CD4-positive, alpha-beta T cell treated with Interleukin-21 for 1 hour (primary cell): Measurements from ENCODE around the gene PEPD.

ENCODE experiments used
- DNase-seq: peaks from one replicate; pipeline ENCODE4 v3.0.0-alpha.2; 2020

The PEPD gene

GRCh38 chr19:33510462-33511194, 11.0 kb downstream of the PEPD start:
- DNase-seq, result no peak

GRCh38 chr19:33509774-33510173, 11.8 kb downstream of the PEPD start:
- no peak for DNase-seq

- DNase-seq, result no peak
Observed at GRCh38 chr19:33508941-33509614, 12.5 kb downstream of the PEPD start.

GRCh38 chr19:33508431-33508830, 13.2 kb downstream of the PEPD start:
- no peak for DNase-seq

DNA sequence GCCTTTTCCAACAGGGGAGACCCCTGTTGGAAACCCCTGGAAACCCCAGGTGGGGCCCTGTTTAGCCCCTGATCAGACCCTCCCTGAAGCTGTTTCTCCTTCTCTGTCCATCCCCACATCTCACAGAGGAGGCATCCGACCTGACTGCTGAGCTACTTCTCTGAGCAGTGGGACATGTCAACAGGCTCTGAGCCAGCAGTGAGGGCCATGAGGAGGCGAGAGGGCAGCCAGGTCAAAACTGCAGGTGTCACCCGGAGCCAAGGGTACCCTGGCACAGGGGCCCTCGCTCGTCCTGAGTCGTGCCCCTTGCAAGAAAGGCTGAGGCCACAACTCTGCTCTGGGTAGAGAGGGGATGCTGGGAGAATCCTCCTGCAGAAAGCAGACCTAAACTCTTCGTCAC, 13.6 kb downstream of the PEPD start:
- no peak for DNase-seq

DNA sequence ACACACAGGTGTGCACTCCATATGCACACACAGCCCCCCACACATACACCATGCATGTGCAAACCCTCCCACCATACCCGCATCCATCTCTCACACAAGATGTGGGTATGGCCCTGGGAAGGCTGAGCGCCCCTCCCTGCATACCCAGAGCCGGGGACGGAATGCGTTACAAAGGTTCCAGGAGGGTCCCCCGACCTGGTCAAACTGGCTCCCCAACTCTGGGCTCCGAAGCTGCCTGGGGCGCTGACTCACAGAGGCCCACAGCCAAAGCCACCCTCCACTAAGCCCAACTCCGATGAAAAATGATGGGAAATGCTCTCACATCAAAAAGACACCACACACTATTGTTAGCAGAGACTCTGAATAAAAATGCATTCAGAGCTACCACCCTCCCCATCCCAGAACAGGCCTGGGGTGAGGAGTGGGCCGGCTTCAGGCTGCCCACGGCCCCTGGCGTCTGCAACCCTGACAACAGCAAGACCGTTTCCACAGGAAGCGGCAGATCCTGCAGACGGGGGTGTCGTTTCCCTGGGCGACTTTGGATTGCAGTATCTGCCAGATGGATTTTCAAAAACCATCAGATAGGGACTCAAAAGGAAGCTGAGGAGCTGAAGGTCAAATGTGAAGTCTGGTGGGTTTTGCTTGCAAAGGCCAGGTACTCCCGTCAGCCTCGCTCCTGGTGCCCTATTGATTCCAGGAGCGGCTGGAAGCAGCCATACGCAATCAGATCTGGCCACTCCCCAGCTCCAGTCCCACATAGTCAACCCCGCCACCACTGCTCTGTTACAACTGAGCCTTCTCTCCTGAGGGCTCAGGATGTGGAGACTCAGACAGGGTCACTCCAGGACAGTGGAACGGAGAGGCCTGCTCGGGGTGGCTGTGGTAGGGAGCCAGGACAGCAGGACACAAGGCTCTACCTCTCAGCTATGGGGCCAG, 14.3 kb downstream of the PEPD start:
- no peak for DNase-seq

GRCh38 chr19:33506498-33506897, 15.1 kb downstream of the PEPD start:
- no peak for DNase-seq

DNA sequence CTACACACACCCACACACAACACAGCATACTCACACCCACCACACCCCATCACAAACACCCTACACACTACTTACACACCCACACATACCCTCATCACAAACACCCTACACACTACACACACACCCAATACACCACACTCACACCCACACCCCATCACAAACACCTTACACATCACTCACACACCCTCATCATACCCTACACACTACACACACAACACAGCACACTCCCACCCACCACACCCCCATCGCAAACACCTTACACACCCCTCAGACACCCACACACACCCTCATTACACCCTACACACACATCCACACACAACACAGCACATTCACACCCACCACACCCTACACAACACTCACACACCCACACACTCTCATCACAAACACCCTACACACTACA, 15.8 kb downstream of the PEPD start:
- no peak for DNase-seq

DNA sequence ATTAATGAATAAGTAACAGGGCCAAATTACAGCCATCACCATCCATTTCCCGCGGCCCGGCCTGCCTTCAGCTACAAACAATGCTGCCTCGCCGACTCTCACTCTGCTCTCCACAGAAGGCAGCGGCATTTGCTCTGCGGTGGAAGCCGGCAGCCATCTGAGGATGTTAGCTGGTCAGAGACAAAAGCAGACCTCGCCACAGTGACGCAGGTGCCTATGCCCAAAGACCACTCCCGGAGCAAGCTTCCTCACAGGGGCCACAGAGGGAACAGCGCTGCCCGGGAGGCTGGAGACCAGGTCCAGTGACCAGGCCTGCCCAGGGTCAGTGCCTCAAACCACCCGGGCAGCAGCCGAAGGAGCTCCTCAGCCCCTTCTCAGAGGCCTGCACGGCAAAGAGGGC, 16.4 kb downstream of the PEPD start:
- DNase-seq, result no peak

- no peak for DNase-seq
Observed at GRCh38 chr19:33504058-33504444, 17.5 kb downstream of the PEPD start.

DNA sequence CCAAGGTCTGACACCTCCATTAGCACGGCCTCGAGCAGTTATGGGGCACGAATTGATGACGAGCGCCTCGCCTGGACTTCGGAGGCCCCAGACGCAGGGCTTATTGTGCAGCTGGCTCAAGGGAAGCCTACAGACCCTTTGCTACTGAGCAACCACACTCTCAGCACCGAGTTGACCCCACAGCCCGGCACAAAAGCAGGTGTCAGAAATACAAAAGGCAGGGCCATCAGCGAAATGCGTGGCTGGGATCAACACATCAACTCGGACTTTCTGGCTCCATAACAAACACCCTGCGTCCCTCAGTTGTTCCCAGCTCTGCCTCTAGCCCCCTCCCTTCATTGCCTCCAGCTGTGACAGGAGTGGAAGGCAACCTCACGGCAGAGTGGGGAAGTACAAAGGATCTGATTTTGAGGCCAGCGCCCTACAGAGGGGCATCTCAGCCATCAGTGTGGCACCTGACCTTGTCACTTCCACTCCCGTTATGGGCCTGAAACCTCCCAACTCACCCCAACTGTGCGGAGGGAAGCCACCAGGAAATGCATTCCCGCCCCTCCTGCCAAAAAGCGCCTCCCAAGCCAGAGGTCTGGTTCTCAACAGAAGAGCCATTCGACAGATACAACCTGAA, 18.0 kb downstream of the PEPD start:
- no peak for DNase-seq

DNA sequence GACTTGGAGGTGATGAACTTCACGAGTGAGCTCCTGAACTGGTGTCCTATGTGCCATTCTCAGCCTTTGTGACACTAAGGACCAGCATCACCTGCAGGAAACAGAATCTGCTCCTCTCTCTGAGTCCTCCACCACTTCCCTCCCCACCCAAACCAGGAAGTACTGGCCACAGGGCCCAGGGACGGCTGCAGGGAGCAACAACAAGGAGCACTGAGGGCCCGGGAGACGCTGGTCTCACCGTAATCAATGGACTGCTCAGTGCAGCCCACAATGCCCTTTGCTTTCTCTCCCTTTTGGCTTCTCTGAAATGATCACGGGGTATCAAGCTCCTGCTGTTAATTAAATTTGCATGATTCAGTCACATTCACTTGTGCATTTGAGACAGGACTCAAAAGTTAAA, 18.6 kb downstream of the PEPD start:
- no peak for DNase-seq

GRCh38 chr19:33502521-33502920, 19.1 kb downstream of the PEPD start:
- no peak for DNase-seq

- no peak for DNase-seq
Observed at GRCh38 chr19:33501693-33502356, 19.8 kb downstream of the PEPD start.

DNA sequence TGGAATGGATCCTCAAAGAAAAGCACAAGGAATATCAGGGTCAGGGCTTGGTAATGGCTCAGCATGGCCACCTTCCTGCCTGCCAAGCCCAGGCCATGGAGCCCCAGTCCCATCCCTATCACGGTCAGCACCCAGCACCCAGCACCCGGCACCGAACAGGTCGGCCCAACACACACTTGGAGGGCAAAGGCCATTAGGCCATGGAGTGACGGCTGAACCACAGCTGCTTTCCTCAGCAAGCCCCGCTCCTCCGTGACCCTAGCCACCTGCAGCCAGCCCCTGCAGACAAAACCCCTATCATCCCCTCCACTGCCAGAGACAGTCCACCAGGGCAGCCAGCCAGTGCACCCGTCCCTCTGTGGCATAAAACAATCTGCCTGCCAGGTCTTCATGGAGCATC, 20.6 kb downstream of the PEPD start:
- no peak for DNase-seq

GRCh38 chr19:33500586-33500985, 21.0 kb downstream of the PEPD start:
- no peak for DNase-seq

DNA sequence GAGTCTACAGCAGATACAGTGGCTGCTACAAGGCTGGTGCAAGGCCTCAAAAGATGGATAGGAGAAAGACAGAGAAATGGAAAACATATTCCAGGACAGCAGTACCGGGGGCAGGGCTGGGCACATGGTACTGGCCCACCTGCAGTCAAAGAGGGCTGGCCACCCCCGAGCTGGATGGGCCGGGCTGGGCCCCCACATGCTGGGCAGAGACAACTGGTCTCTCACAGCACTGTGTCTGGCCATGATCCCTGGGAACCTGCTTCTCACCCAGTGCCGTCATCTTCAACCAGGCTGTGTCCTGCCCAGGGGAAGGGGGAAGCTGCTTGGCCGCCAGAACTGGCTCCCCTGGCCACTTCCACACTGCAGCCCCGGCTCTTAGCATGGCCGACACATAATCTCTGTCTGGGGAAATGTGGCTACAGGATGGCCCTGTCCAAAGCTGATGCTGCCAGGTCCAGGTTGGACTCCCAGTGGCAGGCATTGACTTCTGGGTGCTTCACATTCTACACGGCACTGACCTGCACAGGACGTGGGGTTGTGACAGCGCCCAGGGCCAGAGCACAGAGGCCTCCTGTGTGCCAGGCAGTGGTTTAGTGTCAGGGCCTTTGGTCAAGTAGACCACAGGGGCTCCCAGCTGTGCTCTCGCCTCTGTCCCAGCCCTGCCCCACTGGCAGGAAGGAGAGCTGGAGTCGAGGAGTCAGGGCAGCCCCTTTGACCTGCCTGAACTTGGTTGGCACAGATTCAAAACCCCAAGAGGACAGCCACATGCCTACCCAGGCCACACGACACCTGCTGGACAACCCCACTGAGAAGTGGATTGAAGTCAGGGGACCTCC, 21.7 kb downstream of the PEPD start:
- DNase-seq, result no peak

DNA sequence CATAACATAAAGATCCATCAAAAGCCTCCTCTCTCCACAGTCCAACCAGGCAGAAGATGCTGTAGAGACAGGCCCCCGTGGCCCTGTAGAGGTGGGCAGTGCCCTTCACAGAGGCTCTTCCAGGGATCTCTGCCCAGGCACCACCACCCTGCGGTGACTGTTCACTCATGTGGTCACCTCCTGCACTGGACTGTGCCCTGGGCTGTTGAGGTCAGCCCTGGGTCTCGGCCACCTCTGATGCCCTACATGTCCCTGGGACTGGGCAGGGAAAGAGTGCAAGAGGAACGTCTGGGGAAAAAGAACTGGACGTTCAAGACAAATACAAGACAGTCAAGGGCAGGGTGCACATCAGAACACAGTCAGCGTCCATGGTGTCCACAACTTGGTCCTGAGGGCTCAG, 22.3 kb downstream of the PEPD start:
- no peak for DNase-seq

GRCh38 chr19:33498391-33499000, 23.1 kb downstream of the PEPD start:
- DNase-seq, result no peak

- DNase-seq, result no peak
Observed at GRCh38 chr19:33497778-33498175, 23.8 kb downstream of the PEPD start.

DNA sequence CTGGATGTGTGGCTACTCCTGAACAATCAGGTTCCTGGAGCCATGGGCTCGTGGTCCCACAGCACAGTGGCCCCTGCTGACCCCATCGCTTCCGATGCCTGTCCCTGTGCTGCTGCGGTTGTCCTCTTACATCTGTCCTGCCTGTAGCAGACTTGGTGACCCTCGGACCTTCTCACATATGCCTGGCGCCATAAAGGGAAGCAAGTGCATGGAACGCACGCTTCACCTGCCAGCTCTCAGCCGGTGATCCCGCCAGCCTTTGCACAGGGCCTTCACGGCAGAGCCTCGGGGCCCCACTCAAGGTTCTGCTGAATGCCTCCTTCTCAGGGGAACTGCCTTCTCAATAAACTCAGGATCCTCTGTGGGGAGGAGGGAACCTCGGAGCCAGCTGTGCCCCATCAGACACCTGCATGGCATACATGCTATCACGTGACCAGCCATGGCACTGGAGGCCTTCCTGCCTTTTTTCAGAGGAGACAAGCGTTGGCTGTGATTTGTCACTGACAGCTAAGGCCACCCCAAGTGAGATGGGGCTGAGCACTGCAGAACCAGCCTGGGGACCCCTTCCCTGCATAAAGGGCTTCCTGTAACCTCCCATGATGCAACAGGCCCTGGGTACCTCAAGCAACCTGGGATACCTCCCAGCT, 24.3 kb downstream of the PEPD start:
- no peak for DNase-seq
